Endothelial cell of umbilical vein (primary cell): ENCODE results near the gene ACOD1. TPM values are rescaled to one million over a fixed set of nuclear protein-coding genes. Genes with fewer than 3 reads are reported as not detected.

Source experiments
- BruUV-seq: library from RNA; stranded (reverse); fragments of 400-500 nt; replicated peaks from 2 replicates; lab custom pipeline; 2021; lab: Mats Ljungman, UMichigan
- CTCF ChIA-PET: fragments of 300-600, 350-600 bp; sonication (Branson Sonifier 250); formaldehyde crosslinking; loops from one replicate; lab custom pipeline; 2021; ENCODE audit warnings: antibody characterized with exemption, inconsistent platforms; lab: Charles Lee
- POLR2A ChIA-PET: fragments of 300-600, 350-600 bp; sonication (Branson Sonifier 250); formaldehyde crosslinking; loops from one replicate; lab custom pipeline; 2021; ENCODE audit warnings: antibody characterized with exemption, inconsistent platforms; lab: Charles Lee
- DNase-seq: peaks from one replicate; pipeline ENCODE4 v3.0.0-alpha.2; 2011; ENCODE audit warnings: low read depth, low spot score
- FAIRE-seq: peaks from 2 replicates; lab custom pipeline; 2011; peaks lifted over from hg19 to GRCh38; lab: Jason Lieb, UNC
- H2AFZ ChIP-seq: 2 replicates; pipeline ENCODE4 v1.6.0; 2012; ENCODE audit warnings: low read depth, low read length, control low read depth, inconsistent platforms
- H3K27ac ChIP-seq: 2 replicates; pipeline ENCODE4 v1.5.1; 2011; ENCODE audit warnings: low read depth, mild to moderate bottlenecking, control low read depth, low read length, moderate library complexity; ENCODE audit not compliant: insufficient read depth
- H3K27me3 ChIP-seq, 2 experiments: 2 replicates each; pipeline versions ENCODE4 v1.6.0 to v1.6.1; 2011; ENCODE audit warnings: low read length in 2 of 2, mixed read lengths in 1 of 2; ENCODE audit not compliant: control insufficient read depth in 2 of 2, insufficient read depth in 2 of 2
- H3K36me3 ChIP-seq, 2 experiments: 2 replicates in 1 of 2; 3 replicates in 1 of 2; pipeline ENCODE4 v1.5.1; 2011; ENCODE audit warnings: low read length in 2 of 2, mild to moderate bottlenecking in 1 of 2, moderate library complexity in 1 of 2; ENCODE audit not compliant: control insufficient read depth in 2 of 2, insufficient read depth in 2 of 2; ENCODE audit errors: extremely low read depth in 1 of 2
- H3K4me1 ChIP-seq: 3 replicates; pipeline ENCODE4 v1.5.1; 2011; ENCODE audit warnings: mild to moderate bottlenecking, low read length; ENCODE audit not compliant: control insufficient read depth, insufficient read depth; ENCODE audit errors: extremely low read depth
- H3K4me2 ChIP-seq: 2 replicates; pipeline ENCODE4 v1.6.1; 2011; ENCODE audit warnings: low read length, control low read depth, mixed read lengths; ENCODE audit not compliant: insufficient read depth
- H3K4me3 ChIP-seq, 3 experiments: fragments of 200-600 bp in 1 of 3; sonication (generic), shearing (Covaris generic) in 1 of 3; replicated peaks in 1 of 3; 2 replicates each; pipeline ENCODE4 v1.5.1; 2011 to 2016; ENCODE audit warnings: control low read depth in 3 of 3, low read length in 3 of 3, mild to moderate bottlenecking in 2 of 3, inconsistent platforms in 1 of 3, low read depth in 1 of 3, moderate library complexity in 1 of 3; ENCODE audit not compliant: insufficient read depth in 1 of 3
- H3K79me2 ChIP-seq: 2 replicates; pipeline ENCODE4 v1.6.0; 2012; ENCODE audit warnings: low read length, inconsistent platforms; ENCODE audit not compliant: control insufficient read depth, insufficient read depth
- H3K9ac ChIP-seq: replicated peaks from 2 replicates; pipeline ENCODE3; 2011; ENCODE audit warnings: low read length, control low read depth; ENCODE audit not compliant: insufficient read depth; ENCODE audit errors: extremely low read depth
- H3K9me1 ChIP-seq: replicated peaks from 3 replicates; pipeline ENCODE4 v1.6.0; 2011; ENCODE audit warnings: mild to moderate bottlenecking, low read length; ENCODE audit not compliant: control insufficient read depth, insufficient read depth; ENCODE audit errors: extremely low read depth
- H3K9me3 ChIP-seq: replicated peaks from 2 replicates; pipeline ENCODE4 v1.5.1; 2012; ENCODE audit warnings: low read length, inconsistent platforms; ENCODE audit not compliant: control insufficient read depth, insufficient read depth
- H4K20me1 ChIP-seq: replicated peaks from 2 replicates; pipeline ENCODE3; 2011; ENCODE audit warnings: mild to moderate bottlenecking, low read length; ENCODE audit not compliant: control insufficient read depth, insufficient read depth; ENCODE audit errors: extremely low read depth
- EZH2 ChIP-seq: IDR thresholded peaks from 2 replicates; pipeline ENCODE4 v1.6.1; 2012; ENCODE audit warnings: borderline replicate concordance, low read depth, mild to moderate bottlenecking, moderate library complexity, low read length, inconsistent platforms; ENCODE audit not compliant: severe bottlenecking
- FOS ChIP-seq: IDR thresholded peaks from 2 replicates; pipeline ENCODE4 v1.6.1; 2011; ENCODE audit warnings: mild to moderate bottlenecking, low read length, moderate library complexity, borderline replicate concordance; ENCODE audit not compliant: insufficient read depth
- GATA2 ChIP-seq: IDR thresholded peaks from 2 replicates; pipeline ENCODE4 v1.7.0; 2011; ENCODE audit warnings: low read depth, mild to moderate bottlenecking, moderate library complexity, mixed read lengths, low read length; ENCODE audit not compliant: insufficient read length, insufficient read depth
- MAX ChIP-seq: IDR thresholded peaks from 2 replicates; pipeline ENCODE4 v1.6.1; 2011; ENCODE audit not compliant: insufficient read depth, insufficient read length
- POLR2A ChIP-seq: IDR thresholded peaks from 2 replicates; pipeline ENCODE4 v1.6.1; 2012; ENCODE audit warnings: low read depth, mild to moderate bottlenecking, control low read depth, low read length
- POLR2AphosphoS5 ChIP-seq: IDR thresholded peaks from 2 replicates; pipeline ENCODE4 v1.6.1; 2012; ENCODE audit warnings: low read depth, mild to moderate bottlenecking, control low read depth, low read length, moderate library complexity; ENCODE audit not compliant: insufficient read depth
- dilution Hi-C: fragments of 300-500 bp; cut with MboI; formaldehyde crosslinking; loops from one replicate; pipeline ENCODE4 v1.15.0; 2019; ENCODE audit warnings: low sequenced_read_pairs; ENCODE audit not compliant: extremely low pct_ligation_motif_present
- intact Hi-C: fragments of 100-400 bp; cut with micrococcal nuclease; formaldehyde crosslinking; loops from one replicate; pipeline ENCODE4 v1.10.0; 2022
- polyA plus RNA-seq, 4 experiments: library from polyadenylated mRNA; depleted of rRNA in 3 of 4; stranded (reverse) in 3 of 4; unstranded in 1 of 4; fragments of >200 nt; gene quantifications; 2 replicates each; pipeline versions ENCODE4 v1.2.1 to v1.2.3, GENCODE V29; 2011 to 2012; ENCODE audit warnings: missing spikeins in 1 of 4
- total RNA-seq: library from RNA; stranded (reverse); gene quantifications from 2 replicates; pipeline ENCODE4 v1.2.3, GENCODE V29; 2021
- TF ChIP-seq, protein P1 (sequence below), 2 donors: IDR thresholded peaks; 1 replicate in 1 of 2; 2 replicates in 1 of 2; pipeline ENCODE4 v1.5.1; 2011; ENCODE audit warnings: low read length in 2 of 2, mild to moderate bottlenecking in 2 of 2, moderate library complexity in 2 of 2, control low read depth in 1 of 2, inconsistent platforms in 1 of 2, low read depth in 1 of 2; ENCODE audit not compliant: insufficient read depth in 1 of 2; ENCODE audit errors: extremely low read depth in 1 of 2

ACOD1 gene
- total and polyA plus RNA-seq, 2 donors (not counting 3 experiments of a cell fraction or from before 2014, with no cell fraction given): not detected

GRCh38 chr13:76976929-76977328, 28.6 kb downstream of the ACOD1 start:
- Histone ChIP-seq H3K4me1 (peaks cover 2% of the 10 kb centered on the region), H3K27me3 (peaks cover 20 to 26% of the 10 kb centered on the region in 2 experiments), H3K27ac (no peak overlapping the region), H3K36me3 (no peaks in the 10 kb centered on the region), H3K79me2 (no peaks in the 10 kb centered on the region), H2AFZ (no peak overlapping the region), H3K9me3 (no peaks in the 10 kb centered on the region), H3K9me1 (no peaks in the 10 kb centered on the region), H4K20me1 (no peaks in the 10 kb centered on the region), H3K4me3 (no peak overlapping the region), H3K9ac (no peak overlapping the region), H3K4me2 (no peak overlapping the region)
- TF ChIP-seq GATA2 (no peak), EZH2 (no peak), POLR2AphosphoS5 (no peak), MAX (no peak), POLR2A (no peak), FOS (no peak)
- TF ChIP-seq, protein P1, sequence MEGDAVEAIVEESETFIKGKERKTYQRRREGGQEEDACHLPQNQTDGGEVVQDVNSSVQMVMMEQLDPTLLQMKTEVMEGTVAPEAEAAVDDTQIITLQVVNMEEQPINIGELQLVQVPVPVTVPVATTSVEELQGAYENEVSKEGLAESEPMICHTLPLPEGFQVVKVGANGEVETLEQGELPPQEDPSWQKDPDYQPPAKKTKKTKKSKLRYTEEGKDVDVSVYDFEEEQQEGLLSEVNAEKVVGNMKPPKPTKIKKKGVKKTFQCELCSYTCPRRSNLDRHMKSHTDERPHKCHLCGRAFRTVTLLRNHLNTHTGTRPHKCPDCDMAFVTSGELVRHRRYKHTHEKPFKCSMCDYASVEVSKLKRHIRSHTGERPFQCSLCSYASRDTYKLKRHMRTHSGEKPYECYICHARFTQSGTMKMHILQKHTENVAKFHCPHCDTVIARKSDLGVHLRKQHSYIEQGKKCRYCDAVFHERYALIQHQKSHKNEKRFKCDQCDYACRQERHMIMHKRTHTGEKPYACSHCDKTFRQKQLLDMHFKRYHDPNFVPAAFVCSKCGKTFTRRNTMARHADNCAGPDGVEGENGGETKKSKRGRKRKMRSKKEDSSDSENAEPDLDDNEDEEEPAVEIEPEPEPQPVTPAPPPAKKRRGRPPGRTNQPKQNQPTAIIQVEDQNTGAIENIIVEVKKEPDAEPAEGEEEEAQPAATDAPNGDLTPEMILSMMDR (IDR thresholded peaks at IDR 0.05; ENCODE audit: extremely low read depth in 1 of 2, insufficient read depth in 1 of 2, low read depth in 1 of 2, low read length in 2 of 2): no peak
- DNase-seq (no peak), FAIRE-seq (no peak)
- ChIA-PET POLR2A (no interaction called here), CTCF (interaction anchor here (1.1 to 1.8 kb wide), 5 partner anchors 21 to 1281 kb away, joined by 3 to 6 read pairs (median 4); no protein-coding TSS in a partner anchor)
- intact Hi-C loops (loop anchor here (10.0 kb wide), 1 partner anchor 502 kb away; no protein-coding TSS in a partner anchor), dilution Hi-C loops (no loop called here)
- BruUV-seq: no TSS peak
